DLD1 (cell line): ENCODE results near the gene MINDY4.

ENCODE experiments used
- in situ Hi-C: cut with HindIII; loops from 2 replicates; pipeline ENCODE4 v1.10.0; 2017; ENCODE audit warnings: low sequenced_read_pairs

MINDY4 gene

GRCh38 chr7:30849565-30849964 is 78.3 kb downstream of the MINDY4 start:
- in situ Hi-C loops = no loop called here

GRCh38 chr7:30850426-30850825 is 79.2 kb downstream of the MINDY4 start:
- in situ Hi-C loops = no loop called here

GRCh38 chr7:30851651-30852307 is 80.6 kb downstream of the MINDY4 start:
- in situ Hi-C loops = no loop called here

GRCh38 chr7:30852308-30852684 is 81.1 kb downstream of the MINDY4 start:
- in situ Hi-C loops = no loop called here

- in situ Hi-C loops = no loop called here
These were observed 81.6 kb downstream of the MINDY4 start for GRCh38 chr7:30852744-30853288.

- in situ Hi-C loops = no loop called here
These were observed 82.4 kb downstream of the MINDY4 start for GRCh38 chr7:30853576-30853975.

GRCh38 chr7:30855936-30856335 is 84.7 kb downstream of the MINDY4 start:
- in situ Hi-C loops = no loop called here

GRCh38 chr7:30858576-30858975 is 87.4 kb downstream of the MINDY4 start:
- in situ Hi-C loops = no loop called here

- in situ Hi-C loops = no loop called here
These were observed 88.2 kb downstream of the MINDY4 start for GRCh38 chr7:30859202-30859939.

GRCh38 chr7:30859940-30860496 is 88.8 kb downstream of the MINDY4 start:
- in situ Hi-C loops = no loop called here

- in situ Hi-C loops = no loop called here
These were observed 90.4 kb downstream of the MINDY4 start for GRCh38 chr7:30861612-30862011.

- in situ Hi-C loops = no loop called here
These were observed 91.9 kb downstream of the MINDY4 start for GRCh38 chr7:30862995-30863705.

GRCh38 chr7:30863706-30864035 is 92.5 kb downstream of the MINDY4 start:
- in situ Hi-C loops = no loop called here

- in situ Hi-C loops = no loop called here
These were observed 92.9 kb downstream of the MINDY4 start for GRCh38 chr7:30864101-30864500.

- in situ Hi-C loops = no loop called here
These were observed 93.9 kb downstream of the MINDY4 start for GRCh38 chr7:30865076-30865475.

- in situ Hi-C loops = no loop called here
These were observed 94.6 kb downstream of the MINDY4 start for GRCh38 chr7:30865821-30866220.

GRCh38 chr7:30866939-30867338 is 95.7 kb downstream of the MINDY4 start:
- in situ Hi-C loops = no loop called here

GRCh38 chr7:30867483-30867882 is 96.3 kb downstream of the MINDY4 start:
- in situ Hi-C loops = no loop called here

GRCh38 chr7:30869794-30870611 is 98.8 kb downstream of the MINDY4 start:
- in situ Hi-C loops = no loop called here

GRCh38 chr7:30870821-30871518 is 99.8 kb downstream of the MINDY4 start:
- in situ Hi-C loops = no loop called here
